Cortex of kidney (tissue), 1 donor: ENCODE measurements around the gene SEC16A.

Experiments used
- DNase-seq: peaks from one replicate; lab custom pipeline; 2025; lab: John Stamatoyannopoulos, UW

Gene SEC16A

DNA sequence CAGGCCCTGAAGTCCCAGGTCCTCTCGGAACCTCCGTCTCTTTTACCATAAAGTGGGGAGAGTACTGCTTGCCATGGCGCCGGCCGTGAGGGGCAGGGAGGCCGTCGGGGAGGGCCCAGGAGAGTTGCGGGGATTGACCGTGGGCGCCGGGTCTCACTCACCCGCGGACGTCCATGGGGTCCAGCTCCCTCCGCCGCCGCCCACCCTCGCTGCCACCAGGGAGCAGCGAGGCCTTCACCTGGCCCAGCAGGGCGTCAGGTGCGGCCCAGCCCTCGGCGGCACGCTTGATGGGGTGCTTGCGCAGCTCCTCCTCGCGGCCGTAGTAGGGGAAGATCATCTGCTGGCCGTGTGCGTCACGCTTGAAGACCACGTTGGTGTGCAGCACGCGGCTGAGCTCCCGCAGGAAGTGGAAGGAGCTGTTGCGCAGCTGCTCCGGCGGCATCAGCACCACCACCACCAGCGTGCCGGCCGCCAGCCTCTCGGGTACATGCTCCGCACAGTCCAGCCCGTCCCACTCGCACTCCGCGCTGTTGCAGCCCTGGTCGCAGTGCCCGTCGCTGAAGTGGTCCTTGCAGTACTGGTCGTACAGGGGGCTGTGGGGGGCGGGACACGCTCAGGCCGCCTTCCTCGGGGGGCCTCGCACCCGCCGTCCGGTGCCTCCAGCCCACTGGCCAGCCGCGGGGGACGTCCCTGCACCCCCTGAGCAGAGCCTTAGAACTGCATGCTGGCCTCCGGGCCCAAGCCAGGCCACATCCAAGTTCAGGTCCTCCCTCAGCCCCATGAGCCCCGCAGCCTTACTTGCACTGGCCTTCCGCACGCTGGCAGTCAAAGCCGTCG, 21.9 kb upstream of the SEC16A start:
- DNase-seq, result no peak

DNA sequence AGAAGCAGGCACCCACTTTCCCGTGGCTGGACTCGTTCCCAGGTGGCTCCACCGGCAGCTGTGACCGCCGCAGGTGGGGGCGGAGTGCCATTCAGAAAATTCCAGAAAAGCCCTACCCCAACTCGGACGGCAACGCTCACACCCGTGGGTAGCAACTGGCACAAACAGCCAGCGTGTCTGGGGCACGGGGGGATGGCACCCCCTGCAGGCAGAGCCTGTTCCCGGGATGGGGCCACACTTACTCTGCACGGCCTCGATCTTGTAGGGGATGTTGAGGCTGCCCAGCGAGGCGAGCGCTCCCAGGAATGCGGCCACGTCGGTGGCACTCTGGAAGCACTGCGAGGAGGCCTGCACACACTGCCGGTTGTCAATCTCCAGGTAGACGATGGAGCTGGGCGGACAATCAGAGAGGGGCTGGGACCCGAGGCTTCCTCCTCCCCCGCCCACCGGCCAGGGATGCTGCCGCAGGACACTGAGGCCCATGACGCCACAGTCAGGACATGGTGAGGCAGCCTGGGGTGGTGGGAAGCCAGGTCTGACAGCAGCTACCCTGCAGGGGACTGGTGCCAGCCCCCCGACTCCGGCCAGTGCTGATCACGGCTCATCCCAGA, 20.2 kb upstream of the SEC16A start:
- no peak for DNase-seq

DNA sequence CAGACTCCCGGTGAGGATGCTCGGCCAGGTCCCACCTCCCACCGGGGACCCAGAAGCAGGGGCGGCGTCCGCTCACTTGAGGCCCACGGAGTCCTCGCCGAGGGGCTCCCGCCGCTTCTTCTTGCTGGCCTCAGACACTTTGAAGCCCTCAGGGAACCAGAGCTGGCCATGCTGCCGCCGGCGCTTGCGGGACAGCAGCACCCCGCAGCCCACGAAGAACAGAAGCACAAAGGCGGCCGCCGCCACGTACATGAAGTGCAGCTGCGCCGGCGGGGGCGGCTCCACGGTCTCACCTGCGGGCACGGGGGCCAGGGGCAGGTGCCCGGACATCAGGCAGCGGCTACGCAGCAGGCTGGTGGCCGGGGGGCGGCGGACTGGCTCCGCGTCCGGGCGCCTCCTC, 19.4 kb upstream of the SEC16A start:
- no peak for DNase-seq

DNA sequence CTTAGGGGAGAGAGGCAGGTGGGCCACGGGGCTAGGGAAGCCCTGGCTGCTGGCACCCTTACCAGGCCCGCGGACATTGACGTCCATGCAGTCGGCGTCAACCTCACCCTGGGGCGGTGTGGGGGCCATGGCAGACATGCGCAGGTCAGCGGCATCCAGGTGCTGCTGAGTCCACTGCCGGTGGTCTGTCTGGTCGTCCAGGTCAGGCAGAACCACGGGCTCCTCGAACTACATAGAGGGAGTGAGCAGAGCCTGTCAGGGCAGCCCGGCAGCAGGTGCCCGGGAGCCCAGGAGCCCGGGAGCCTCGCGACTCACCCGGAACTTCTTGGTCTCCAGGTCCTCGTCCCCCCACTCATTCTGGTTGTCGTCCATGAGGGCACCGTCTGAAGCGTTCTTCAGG, 18.8 kb upstream of the SEC16A start:
- DNase-seq, result no peak

DNA sequence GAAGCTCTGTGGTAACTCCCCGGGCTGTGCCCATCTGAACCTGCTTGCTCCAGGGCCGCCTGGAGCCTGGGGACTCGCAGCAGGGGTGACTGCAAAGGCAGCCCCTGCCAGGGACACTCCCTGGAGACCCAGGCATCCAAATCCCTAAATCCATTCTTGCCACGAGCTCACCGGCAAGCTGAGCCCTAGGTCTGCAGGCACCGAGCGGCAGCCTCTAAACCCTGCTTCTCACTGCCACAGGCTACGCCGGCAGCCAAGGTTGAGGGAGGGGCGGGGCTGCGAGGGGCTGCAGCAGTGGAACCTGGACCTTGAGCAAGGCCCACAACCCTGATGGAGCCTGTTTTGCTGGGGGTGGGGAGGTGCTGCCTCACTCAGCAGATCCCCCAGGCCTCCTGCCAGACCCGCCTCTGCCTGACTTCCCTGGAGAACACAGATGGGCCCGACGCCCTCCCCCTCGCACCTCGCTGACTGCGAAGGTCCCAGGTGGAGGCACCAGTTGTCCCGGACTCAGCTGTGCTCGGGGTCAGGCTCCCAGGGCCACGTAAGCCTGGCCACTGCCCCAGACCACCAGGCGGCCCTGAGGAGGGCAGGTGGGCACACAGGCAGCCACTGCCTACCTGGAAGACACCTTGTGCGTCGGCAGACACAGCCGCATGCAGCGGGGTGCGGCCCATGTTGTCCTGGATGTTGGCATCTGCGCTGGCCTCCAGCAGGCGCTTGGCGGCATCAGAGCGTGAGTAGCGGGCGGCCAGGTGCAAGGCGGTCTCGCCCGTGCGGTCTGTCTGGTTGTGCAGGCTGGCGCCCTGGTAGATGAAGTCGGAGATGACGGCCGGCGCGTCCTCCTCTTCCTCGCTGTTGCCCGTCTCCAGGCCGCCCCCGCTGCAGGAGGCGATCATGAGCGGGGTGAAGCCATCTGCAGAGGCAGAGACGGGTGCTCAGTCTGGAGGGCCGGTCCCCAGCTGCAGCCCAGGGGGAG, 17.4 kb upstream of the SEC16A start:
- no peak for DNase-seq

DNA sequence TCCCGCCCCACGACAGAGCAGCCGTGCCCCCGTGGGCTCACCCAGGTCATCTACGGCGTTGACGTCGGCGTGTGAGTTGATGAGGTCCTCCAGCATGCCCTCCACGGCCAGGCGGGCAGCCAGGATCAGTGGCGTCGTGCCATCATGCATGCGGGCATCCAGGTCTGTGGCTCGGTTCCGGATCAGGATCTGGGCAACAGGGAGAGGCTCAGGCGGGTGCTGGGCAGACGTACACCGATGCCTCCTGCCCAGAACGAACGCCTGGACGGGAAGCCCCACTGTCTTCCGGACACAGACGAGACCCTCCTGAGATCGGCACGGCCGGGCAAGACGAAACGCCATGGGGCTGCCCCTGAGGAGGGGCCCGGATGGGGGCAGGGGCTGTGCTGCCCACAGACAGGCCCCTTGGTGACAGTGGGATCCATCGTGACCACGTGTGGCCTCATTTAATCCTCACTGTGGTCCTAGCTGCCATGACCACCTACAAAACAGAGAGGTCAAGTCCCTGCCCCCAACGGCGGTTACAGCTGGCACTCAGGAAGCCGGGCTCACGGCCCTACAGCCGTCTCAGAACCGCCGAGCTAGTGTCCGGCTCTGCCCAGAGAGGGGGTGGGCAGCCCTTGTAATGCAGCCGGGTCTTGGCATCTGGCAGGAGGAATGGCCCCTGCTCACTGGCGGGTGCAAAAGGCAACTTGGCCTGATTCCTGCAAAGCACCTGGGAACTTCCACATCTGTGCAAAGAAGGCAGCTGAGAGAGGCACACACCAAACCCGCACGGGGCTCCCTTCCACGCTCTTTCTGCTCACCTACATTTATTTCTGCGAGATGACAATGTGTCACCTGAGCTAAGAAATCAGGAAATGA, 16.5 kb upstream of the SEC16A start:
- no peak for DNase-seq

DNA sequence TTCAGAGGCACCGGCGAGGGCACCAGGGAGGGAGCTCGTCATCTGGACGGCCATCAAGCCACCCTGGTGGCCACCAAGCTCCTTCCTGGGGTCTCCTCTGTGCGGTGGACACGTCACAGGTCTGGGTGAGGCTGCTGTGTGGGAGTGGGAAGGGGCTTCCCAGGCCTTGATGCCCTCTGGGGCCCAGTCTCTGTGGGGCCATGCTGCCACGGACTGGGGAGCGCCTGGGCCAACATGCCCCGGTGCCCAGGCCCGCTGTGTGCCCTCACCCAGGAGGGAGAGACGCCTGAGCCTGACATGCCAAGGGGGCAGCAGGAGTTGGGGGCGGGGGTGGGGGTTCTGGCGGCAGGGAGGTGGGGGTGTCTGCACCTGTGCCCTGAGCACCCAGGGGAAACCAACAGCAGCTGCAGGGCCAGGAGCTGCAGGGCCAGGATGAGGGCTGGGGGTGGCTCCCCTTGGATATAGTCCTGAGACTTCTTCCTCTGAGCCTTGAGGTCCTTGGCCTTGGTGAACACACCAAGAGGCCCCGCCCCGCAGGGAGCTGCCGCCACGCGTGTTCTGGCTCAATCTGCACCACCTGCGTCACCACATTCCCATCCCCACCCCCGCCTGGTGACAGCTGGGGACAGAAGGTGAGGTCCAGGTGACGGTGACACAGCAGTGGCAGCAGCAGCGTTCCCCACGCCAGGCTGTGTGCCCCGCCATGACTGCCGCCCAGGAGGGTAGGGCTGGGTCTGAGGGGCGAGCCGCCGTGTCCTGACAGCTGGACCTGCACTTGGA, 15.3 kb upstream of the SEC16A start:
- DNase-seq, result no peak

DNA sequence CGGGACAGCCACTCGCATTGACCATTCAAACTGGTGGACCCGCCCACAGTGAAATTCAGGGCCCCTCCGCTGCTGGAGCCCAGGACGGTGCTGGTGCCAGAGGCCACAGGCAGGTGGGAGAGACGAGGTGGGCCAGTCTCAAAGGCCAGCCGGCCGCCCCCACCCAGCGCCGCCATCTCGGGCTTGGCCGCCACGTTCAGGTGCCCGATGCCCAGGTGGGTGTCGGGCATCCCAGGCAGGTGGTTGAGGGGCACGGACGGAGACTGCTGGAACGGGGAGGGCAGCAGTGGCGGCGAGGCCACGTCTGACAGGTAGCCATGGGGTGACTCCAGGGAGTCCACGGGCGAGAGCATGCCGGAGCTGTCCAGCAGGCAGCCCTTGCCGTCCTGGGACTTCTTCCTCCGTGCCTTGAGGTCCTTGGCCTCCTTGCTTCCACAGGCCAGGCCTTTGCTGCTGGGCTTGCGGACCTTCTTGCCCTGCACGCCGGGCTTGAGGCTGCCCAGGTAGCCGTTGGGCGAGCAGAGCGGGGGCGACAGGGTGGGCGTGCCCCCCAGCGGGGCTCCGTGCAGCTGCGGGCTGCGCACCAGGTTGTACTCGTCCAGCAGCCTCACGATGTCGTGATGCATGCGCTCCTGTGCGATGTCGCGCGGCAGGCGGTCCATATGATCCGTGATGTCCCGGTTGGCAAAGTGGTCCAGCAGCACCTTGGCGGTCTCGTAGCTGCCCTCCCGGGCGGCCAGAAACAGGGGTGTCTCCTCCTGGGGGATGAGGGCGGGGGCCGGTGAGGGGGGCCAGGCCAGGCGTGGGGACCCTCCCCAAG, 14.2 kb upstream of the SEC16A start:
- no peak for DNase-seq

DNA sequence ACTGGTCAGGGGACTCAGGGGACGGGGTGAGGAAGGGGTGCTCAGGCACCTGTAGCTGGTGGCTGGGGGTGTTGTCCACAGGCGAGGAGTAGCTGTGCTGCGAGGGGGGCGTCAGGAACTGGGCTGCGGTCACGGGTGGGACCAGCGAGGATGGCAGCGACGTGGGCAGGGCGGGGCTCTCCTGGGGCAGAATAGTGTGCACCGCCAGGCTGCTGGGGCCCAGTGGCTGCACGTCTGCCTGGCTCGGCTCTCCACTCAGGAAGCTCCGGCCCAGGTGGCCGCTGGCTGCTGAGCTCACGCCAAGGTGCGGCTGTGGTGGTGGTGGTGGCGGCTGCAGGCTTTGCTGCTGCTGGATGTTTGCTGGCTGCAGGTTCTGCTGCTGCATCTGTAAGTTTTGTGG, 13.3 kb upstream of the SEC16A start:
- no peak for DNase-seq

DNA sequence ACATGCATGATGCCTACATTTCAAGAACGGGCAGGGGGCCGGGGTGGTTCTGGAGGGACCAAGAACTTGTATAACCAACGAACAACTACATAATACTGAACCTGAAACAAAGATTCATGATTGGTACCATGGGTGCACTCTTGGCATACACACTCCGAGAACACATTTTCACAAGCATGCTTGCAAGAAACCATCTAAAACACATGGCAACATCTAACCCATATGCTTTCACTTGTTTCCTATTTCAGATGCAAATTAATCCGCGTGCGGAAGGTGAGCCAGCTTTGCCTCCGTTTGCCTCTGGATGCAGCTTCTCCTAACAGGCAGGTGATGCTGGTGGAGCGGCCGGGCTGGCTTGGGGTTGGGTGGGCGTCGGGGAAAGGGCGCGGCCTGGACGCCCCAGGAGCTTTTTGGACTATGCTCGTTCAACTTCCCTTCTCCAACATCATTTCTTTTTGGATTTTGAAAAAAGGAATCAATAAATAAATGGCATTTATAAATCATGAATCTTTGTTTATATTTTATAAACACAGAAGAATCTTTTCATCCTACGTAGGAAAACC, 12.5 kb upstream of the SEC16A start:
- DNase-seq, result no peak

DNA sequence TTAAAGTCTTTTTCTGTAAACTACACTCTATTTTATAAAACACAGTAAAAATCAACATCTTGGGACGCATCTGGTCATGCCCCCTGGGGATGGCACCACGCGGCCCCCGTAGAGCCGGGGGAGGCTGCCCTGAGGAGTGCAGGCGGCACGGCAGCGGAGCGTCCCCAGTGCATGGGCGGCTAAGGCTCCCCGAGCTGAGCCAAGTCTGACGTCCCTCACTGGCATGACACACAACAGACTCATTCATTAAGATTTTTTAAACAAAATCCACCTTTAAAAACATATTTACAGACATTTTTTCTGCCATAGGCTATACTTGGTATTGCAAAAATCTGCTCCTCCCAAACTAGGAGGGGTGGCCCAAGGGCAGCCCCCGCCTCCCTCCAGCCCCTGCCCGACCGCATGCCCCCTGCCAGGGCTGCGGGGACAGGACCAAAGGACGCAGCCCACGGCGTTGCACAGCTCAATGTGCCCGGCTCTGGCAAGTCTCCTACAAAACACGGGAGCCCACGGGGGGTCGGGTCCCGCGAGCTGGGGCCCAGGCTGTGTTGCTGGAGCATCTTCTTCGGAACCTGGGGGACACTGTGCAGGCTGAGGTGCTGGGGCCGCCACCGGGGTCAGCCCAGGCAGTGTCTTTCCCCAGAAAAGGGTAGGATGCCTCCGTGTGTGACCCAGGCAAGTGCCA, 11.8 kb upstream of the SEC16A start:
- DNase-seq, result no peak

DNA sequence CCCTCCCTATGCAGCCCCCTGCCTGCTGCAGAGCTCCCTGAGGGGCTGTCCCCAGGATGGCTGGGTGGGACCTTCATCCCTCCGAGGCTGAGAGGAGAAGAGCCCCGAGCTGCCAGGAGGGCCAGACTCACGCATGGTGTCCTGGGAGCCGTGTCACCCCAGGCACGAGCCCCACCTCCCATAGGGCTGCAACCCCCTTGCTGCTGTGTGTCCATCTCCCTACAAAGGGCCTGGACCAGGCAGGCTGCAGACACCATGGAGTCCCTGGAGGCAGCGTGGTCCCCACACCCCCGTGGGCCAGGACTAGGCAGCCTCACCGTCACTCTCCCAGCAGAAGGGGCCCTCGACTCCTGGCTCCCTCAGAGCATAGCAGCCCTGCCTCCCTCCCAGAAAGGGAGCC, 11.2 kb upstream of the SEC16A start:
- no peak for DNase-seq

DNA sequence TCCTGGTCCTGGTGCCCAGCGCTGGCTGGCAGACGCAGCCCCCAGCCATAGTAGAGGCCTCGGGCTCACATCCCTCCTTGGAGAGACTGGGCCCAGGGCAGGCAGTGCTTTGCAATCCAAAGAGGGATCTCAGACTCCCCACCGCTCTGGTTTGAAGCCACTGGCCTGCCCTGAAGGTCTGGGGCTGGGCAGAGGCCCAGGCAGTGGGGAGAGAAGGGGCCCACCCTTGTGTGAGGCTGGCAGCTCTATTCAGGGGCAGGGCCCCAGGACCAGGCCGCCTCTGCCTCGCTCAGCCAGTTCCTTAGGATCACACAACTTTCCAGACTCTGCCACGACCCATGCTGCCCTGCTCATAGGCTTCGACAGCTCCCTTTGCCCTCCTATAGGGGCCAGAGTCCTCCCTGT, 10.7 kb upstream of the SEC16A start:
- DNase-seq, result no peak

DNA sequence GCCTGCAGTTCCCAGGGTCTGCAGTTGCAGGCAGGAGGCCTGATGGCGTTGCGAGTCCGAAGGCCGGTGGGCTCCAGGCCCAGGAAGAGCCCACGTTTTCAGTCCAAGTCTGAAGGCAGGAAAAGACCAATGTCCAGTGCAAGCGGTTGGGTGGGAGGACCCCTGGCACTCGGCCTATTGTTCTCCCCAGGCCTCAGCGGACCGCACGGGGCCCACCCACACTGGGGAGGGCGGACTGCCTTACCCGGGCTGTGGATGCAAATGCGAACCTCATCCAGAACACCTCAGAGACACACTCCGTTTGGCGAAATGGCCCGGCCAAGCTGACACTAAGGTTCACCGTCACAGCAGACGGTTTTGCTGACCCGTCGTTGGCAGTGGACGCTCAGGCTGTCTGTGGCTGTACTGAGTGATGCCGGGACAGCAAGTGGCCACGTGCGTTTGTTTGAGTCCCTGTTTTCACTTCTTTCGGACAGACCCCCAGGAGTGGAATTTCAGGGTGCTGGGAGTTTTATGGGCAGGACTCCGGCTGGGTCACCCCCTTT, 10.2 kb upstream of the SEC16A start:
- DNase-seq, result no peak

DNA sequence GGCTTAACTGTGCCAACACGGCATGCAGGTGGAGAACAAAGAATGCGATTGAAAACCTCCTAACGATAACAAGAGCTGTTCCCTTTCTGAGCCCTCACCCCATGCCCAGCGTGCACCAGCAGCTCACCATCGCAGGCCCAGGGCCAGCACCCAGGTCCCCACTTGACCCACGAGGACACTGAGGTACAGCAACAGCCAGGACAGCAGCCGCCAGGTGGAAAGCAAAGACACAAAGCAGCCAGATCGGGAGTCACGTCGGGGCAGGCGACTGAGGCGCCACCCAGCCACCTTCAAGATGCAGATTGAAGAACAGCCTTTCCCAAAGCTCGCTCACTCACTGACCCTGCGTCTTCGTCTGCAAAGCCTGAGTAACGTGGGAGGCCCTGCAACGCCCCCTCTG, 6.9 kb upstream of the SEC16A start:
- no peak for DNase-seq

DNA sequence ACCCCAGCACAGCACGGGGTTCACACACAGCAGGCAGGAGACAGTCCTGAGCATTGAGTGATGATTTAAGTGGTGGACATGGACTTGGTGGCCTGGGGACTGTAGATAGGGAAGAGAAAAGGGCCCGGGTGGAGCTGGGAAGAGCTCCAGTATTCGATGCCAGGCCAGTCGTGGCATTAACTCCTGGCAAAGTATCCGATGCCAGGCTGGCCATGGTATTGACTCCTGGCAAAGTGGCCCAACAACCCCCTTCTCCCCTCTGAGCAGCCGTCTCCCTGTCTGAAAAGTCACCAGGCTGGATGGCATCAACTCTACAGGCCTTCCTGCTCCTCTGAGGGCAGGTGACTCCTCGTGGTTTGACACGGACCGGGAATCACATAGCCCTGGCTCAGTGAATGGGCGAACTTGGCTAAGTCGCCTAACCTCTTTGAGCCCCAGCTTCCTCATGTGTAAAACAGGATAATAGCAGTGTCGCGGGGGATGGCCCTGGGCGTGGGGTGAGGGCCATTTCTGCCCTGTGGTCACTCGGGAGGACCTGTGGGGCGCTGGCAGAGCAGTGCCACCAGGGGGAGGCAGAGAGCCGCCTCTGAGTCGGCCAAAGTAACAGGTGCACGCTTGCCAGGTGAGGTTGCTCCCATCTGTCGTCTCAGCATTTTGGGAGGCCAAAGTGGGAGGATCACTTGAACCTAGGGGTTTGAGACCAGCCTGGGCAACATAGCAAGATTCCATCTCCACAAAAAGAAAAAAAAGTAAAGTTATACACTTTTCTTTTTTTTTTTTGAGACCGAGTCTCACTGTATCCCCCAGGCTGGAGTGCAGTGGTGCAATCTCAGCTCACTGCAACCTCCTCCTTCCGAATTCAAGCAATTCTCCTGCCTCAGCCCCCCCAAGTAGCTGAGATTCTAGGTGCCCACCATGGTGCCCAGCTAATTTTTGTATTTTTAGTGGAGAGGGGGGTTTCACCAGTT, 5.7 kb upstream of the SEC16A start:
- no peak for DNase-seq

DNA sequence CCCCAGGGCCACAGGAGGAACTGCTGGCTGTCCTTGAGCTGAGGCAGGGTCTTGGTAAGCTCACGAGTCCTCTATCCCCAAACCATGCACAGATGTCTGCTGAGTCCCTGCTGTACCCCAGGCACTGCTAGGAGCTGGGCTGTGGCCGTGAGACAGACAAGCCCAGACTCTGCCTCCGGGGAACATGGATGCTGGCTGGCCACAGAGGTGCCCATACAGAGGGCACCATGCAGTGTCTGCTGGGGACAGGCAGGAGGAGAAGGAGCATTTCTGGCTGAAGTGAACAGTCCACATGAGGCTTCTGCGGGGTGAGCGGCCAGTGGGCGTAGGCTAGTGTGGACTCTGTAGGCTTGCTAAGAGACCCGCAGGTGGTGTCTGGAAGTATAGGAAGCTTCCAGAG, 4.8 kb upstream of the SEC16A start:
- DNase-seq, result no peak
